H1 (cell line): Measurements from ENCODE around the gene SGSH. TPM values are rescaled to one million over a fixed set of nuclear protein-coding genes. Genes with fewer than 3 reads are reported as not detected.
A peak's percentile ranks its signal among the peaks of the same experiment; 100 is the strongest.

Experiments
- CTCF ChIA-PET: fragments of 300-600 bp; sonication (Branson Sonifier 250); formaldehyde crosslinking; loops from one replicate; lab custom pipeline; 2021; ENCODE audit not compliant: partially characterized antibody; lab: Charles Lee
- POLR2A ChIA-PET: fragments of 300-600 bp; sonication (Branson Sonifier 250); formaldehyde crosslinking; loops from one replicate; lab custom pipeline; 2021; ENCODE audit warnings: inconsistent platforms; ENCODE audit not compliant: partially characterized antibody; lab: Charles Lee
- DNase-seq, 2 experiments: peaks; one replicate each; pipeline versions ENCODE4 v3.0.0 to v3.0.0-alpha.2; 2010 to 2022; ENCODE audit warnings: low spot score in 2 of 2, low read depth in 1 of 2, mixed read lengths in 1 of 2
- FAIRE-seq: peaks from 2 replicates; lab custom pipeline; 2011; peaks lifted over from hg19 to GRCh38; lab: Jason Lieb, UNC
- H2AFZ ChIP-seq: 2 replicates; pipeline ENCODE4 v1.8.1; 2012; ENCODE audit warnings: low read length, inconsistent platforms
- H2AK5ac ChIP-seq: 2 replicates; pipeline ENCODE4 v1.6.1; 2013; ENCODE audit warnings: low read depth, low read length
- H2BK120ac ChIP-seq: replicated peaks from 2 replicates; pipeline ENCODE3; 2013; ENCODE audit warnings: low read depth, low read length, inconsistent platforms
- H2BK12ac ChIP-seq: 2 replicates; pipeline ENCODE4 v1.6.1; 2013; ENCODE audit warnings: low read depth, low read length
- H2BK15ac ChIP-seq: 2 replicates; pipeline ENCODE4 v1.6.1; 2013; ENCODE audit warnings: low read length
- H2BK20ac ChIP-seq: 2 replicates; pipeline ENCODE4 v1.6.1; 2013; ENCODE audit warnings: low read length
- H2BK5ac ChIP-seq: 2 replicates; pipeline ENCODE4 v1.6.1; 2013; ENCODE audit warnings: low read depth, low read length
- H3K14ac ChIP-seq: 2 replicates; pipeline ENCODE4 v1.6.1; 2013; ENCODE audit warnings: inconsistent platforms; ENCODE audit not compliant: insufficient read length
- H3K18ac ChIP-seq: 2 replicates; pipeline ENCODE4 v1.6.1; 2013; ENCODE audit warnings: low read length; ENCODE audit errors: extremely low read depth
- H3K23ac ChIP-seq: 2 replicates; pipeline ENCODE4 v1.6.1; 2013; ENCODE audit warnings: inconsistent platforms; ENCODE audit not compliant: insufficient read length
- H3K23me2 ChIP-seq: 2 replicates; pipeline ENCODE4 v1.6.1; 2013; ENCODE audit warnings: low read depth, low read length
- H3K27ac ChIP-seq: 2 replicates; pipeline ENCODE4 v1.6.1; 2011; ENCODE audit warnings: low read depth, low read length, inconsistent platforms
- H3K27me3 ChIP-seq, 4 experiments: replicated peaks in 1 of 4; 1 replicate in 1 of 4; 2 replicates in 3 of 4; pipeline versions ENCODE4 v1.6.1 to v1.8.1; 2011 to 2013; ENCODE audit warnings: low read length in 3 of 4, mild to moderate bottlenecking in 3 of 4, inconsistent platforms in 2 of 4, mixed read lengths in 2 of 4, moderate library complexity in 1 of 4; ENCODE audit not compliant: control insufficient read depth in 3 of 4, insufficient read depth in 3 of 4; ENCODE audit errors: extremely low read depth in 1 of 4
- H3K36me3 ChIP-seq, 4 experiments: 2 replicates each; pipeline versions ENCODE4 v1.6.1 to v1.8.1; 2011 to 2013; ENCODE audit warnings: mild to moderate bottlenecking in 4 of 4, low read length in 3 of 4, moderate library complexity in 2 of 4, control low read depth in 1 of 4, inconsistent platforms in 1 of 4; ENCODE audit not compliant: insufficient read depth in 4 of 4, control insufficient read depth in 2 of 4
- H3K4ac ChIP-seq: replicated peaks from 2 replicates; pipeline ENCODE3; 2013; ENCODE audit warnings: low read length, low read depth, mixed read lengths, inconsistent platforms; ENCODE audit not compliant: insufficient read length
- H3K4me1 ChIP-seq, 4 experiments: replicated peaks in 1 of 4; 1 replicate in 1 of 4; 2 replicates in 3 of 4; pipeline versions ENCODE4 v1.6.1 to v1.8.1; 2011 to 2013; ENCODE audit warnings: low read length in 3 of 4, inconsistent platforms in 2 of 4, mixed read lengths in 1 of 4; ENCODE audit not compliant: insufficient read depth in 4 of 4, control insufficient read depth in 3 of 4
- H3K4me2 ChIP-seq, 2 experiments: 2 replicates each; pipeline versions ENCODE4 v1.6.1 to v1.8.1; 2011 to 2013; ENCODE audit warnings: low read depth in 2 of 2, low read length in 2 of 2, control low read depth in 1 of 2, inconsistent platforms in 1 of 2, mild to moderate bottlenecking in 1 of 2; ENCODE audit not compliant: insufficient read depth in 1 of 2
- H3K4me3 ChIP-seq, 4 experiments: fragments of 200-600, 300-600 bp in 1 of 4; sonication (generic), shearing (Covaris generic), sonication (Bioruptor Twin) in 1 of 4; 2 replicates each; pipeline versions ENCODE4 v1.5.1 to v1.8.1; 2011 to 2016; ENCODE audit warnings: low read length in 4 of 4, low read depth in 3 of 4, control low read depth in 2 of 4, inconsistent platforms in 2 of 4, mild to moderate bottlenecking in 2 of 4, mixed read lengths in 1 of 4, moderate library complexity in 1 of 4; ENCODE audit not compliant: insufficient read depth in 2 of 4; ENCODE audit errors: extremely low read depth in 1 of 4
- H3K56ac ChIP-seq: replicated peaks from 2 replicates; pipeline ENCODE3; 2013; ENCODE audit warnings: low read depth, mild to moderate bottlenecking, mixed read lengths, low read length, inconsistent platforms; ENCODE audit not compliant: insufficient read length
- H3K79me1 ChIP-seq: 2 replicates; pipeline ENCODE4 v1.6.1; 2013; ENCODE audit warnings: low read depth, low read length, control low read depth
- H3K79me2 ChIP-seq, 2 experiments: 2 replicates each; pipeline versions ENCODE4 v1.6.1 to v1.8.1; 2012 to 2013; ENCODE audit warnings: low read length in 2 of 2, mild to moderate bottlenecking in 2 of 2, inconsistent platforms in 1 of 2; ENCODE audit not compliant: insufficient read depth in 2 of 2, control insufficient read depth in 1 of 2
- H3K9ac ChIP-seq, 4 experiments: replicated peaks in 1 of 4; 1 replicate in 1 of 4; 2 replicates in 3 of 4; pipeline versions ENCODE4 v1.6.1 to v1.8.1; 2011 to 2013; ENCODE audit warnings: low read depth in 3 of 4, low read length in 3 of 4, control low read depth in 2 of 4, mild to moderate bottlenecking in 2 of 4, moderate library complexity in 2 of 4, inconsistent platforms in 1 of 4; ENCODE audit errors: extremely low read depth in 1 of 4
- H3K9me3 ChIP-seq, 2 experiments: 2 replicates each; pipeline versions ENCODE4 v1.6.1 to v1.8.1; 2012 to 2013; ENCODE audit warnings: mild to moderate bottlenecking in 2 of 2, moderate library complexity in 2 of 2, control low read depth in 1 of 2, inconsistent platforms in 1 of 2, low read depth in 1 of 2, low read length in 1 of 2, mixed read lengths in 1 of 2; ENCODE audit not compliant: insufficient read depth in 2 of 2
- H4K20me1 ChIP-seq, 2 experiments: replicated peaks in 1 of 2; 2 replicates each; pipeline versions ENCODE3 to v1.8.1; 2011 to 2013; ENCODE audit warnings: inconsistent platforms in 2 of 2, low read length in 2 of 2, mild to moderate bottlenecking in 1 of 2; ENCODE audit not compliant: insufficient read depth in 2 of 2, control insufficient read depth in 1 of 2
- H4K5ac ChIP-seq: 2 replicates; pipeline ENCODE4 v1.6.1; 2013; ENCODE audit warnings: low read length, low read depth, mixed read lengths, inconsistent platforms; ENCODE audit not compliant: insufficient read length
- H4K8ac ChIP-seq: 2 replicates; pipeline ENCODE4 v1.8.0; 2013; ENCODE audit warnings: mild to moderate bottlenecking, moderate library complexity, low read length, inconsistent platforms; ENCODE audit not compliant: insufficient read depth; ENCODE audit errors: extremely low read depth
- H4K91ac ChIP-seq: replicated peaks from 2 replicates; pipeline ENCODE3; 2013; ENCODE audit warnings: low read length, mixed read lengths, inconsistent platforms; ENCODE audit not compliant: insufficient read length
- CHD2 ChIP-seq: IDR thresholded peaks from 2 replicates; pipeline ENCODE4 v1.6.1; 2012; ENCODE audit warnings: low read length, improper control_type of control experiment
- CREB1 ChIP-seq: IDR thresholded peaks from 2 replicates; pipeline ENCODE4 v1.6.1; 2012; ENCODE audit warnings: inconsistent platforms
- CTBP2 ChIP-seq: IDR thresholded peaks from 2 replicates; pipeline ENCODE4 v1.7.0; 2011; ENCODE audit warnings: borderline replicate concordance, mild to moderate bottlenecking, moderate library complexity, mixed read lengths, low read length; ENCODE audit not compliant: insufficient read depth, insufficient read length
- GABPA ChIP-seq: IDR thresholded peaks from 2 replicates; pipeline ENCODE4 v1.6.1; 2011; ENCODE audit warnings: mild to moderate bottlenecking, low read length, moderate library complexity, borderline replicate concordance; ENCODE audit not compliant: insufficient read depth
- HDAC2 ChIP-seq, 2 experiments: fragments of 300-600 bp in 1 of 2; sonication (generic) in 1 of 2; IDR thresholded peaks; 2 replicates each; pipeline ENCODE4 v1.6.1; 2011 to 2012; ENCODE audit warnings: low read depth in 2 of 2, low read length in 2 of 2, mild to moderate bottlenecking in 2 of 2, moderate library complexity in 2 of 2, borderline replicate concordance in 1 of 2, inconsistent platforms in 1 of 2
- JUN ChIP-seq: IDR thresholded peaks from 2 replicates; pipeline ENCODE4 v1.6.1; 2011; ENCODE audit warnings: low read depth, mild to moderate bottlenecking, improper control_type of control experiment, low read length
- MAFK ChIP-seq: IDR thresholded peaks from 2 replicates; pipeline ENCODE4 v1.6.1; 2012; ENCODE audit warnings: low read depth, mild to moderate bottlenecking, improper control_type of control experiment, low read length
- MAX ChIP-seq: IDR thresholded peaks from 2 replicates; pipeline ENCODE4 v1.6.1; 2012; ENCODE audit warnings: inconsistent platforms
- RAD21 ChIP-seq, 2 experiments: IDR thresholded peaks in 1 of 2; conservative IDR thresholded peaks in 1 of 2; 2 replicates each; pipeline ENCODE4 v1.6.1; 2011; ENCODE audit warnings: low read depth in 2 of 2, low read length in 2 of 2, improper control_type of control experiment in 1 of 2, inconsistent platforms in 1 of 2, mild to moderate bottlenecking in 1 of 2, moderate library complexity in 1 of 2
- SP2 ChIP-seq: IDR thresholded peaks from 2 replicates; pipeline ENCODE4 v1.6.1; 2012; ENCODE audit warnings: mild to moderate bottlenecking, low read length, inconsistent platforms
- WGBS, 2 experiments: shearing (Covaris generic) in 1 of 2; methylation state at CpG; one replicate each; pipeline versions ENCODE4 v1.1.6 to v1.1.7; 2013 to 2015; ENCODE audit warnings: low lambda C conversion rate in 2 of 2, mixed read lengths in 2 of 2, inconsistent platforms in 1 of 2, low coverage in 1 of 2, missing lambda C conversion rate in 1 of 2; ENCODE audit not compliant: insufficient replicate concordance in 2 of 2, insufficient coverage in 1 of 2, insufficient read length in 1 of 2; ENCODE audit errors: extremely low coverage in 1 of 2, missing lambda C conversion rate in 1 of 2; 5-methylcytosine and 5-hydroxymethylcytosine counted together
- polyA plus RNA-seq, 7 experiments: library from polyadenylated mRNA; depleted of rRNA in 3 of 7; stranded (reverse) in 5 of 7; unstranded in 2 of 7; fragments of >200 nt in 5 of 7; fragments of 200-250 nt in 2 of 7; gene quantifications; 1 replicate in 5 of 7; 2 replicates in 1 of 7; 4 replicates in 1 of 7; pipeline versions ENCODE4 v1.2.1 to v1.2.3, GENCODE V29; 2011 to 2013; ENCODE audit warnings: missing spikeins in 2 of 7, mixed read lengths in 2 of 7
- total RNA-seq: library from RNA; stranded (reverse); fragmentation: NEBNext Ultra II Directional; extraction: Animal tissue kit (Norgen Biotek cat#: 25700); gene quantifications from 2 replicates; pipeline ENCODE4 v1.2.1, GENCODE V29; 2021

The SGSH gene
- total and polyA plus RNA-seq, 2 of the 8 experiments (the other 6 are each of a cell fraction or from before 2014, with no cell fraction given), result 18.0 to 19.6 TPM

GRCh38 chr17:80191192-80191591 is 28.9 kb downstream of the SGSH start:
- FAIRE-seq, result no peak
- H3K9me3 ChIP-seq, result no peaks in the 10 kb centered on the region
- H2AFZ ChIP-seq, result no peak overlapping the region
- peak in 1 of 2 experiments; percentile 58 for DNase-seq
- H2BK20ac ChIP-seq, result no peak overlapping the region
- no peak overlapping the region for H2BK120ac ChIP-seq
- peak overlapping the region; percentile 79; the same call in 1 of the 2 replicates for H4K8ac ChIP-seq
- no peak overlapping the region for H2BK12ac ChIP-seq
- no peaks in the 10 kb centered on the region for H3K79me2 ChIP-seq
- H3K4me1 ChIP-seq, result no peaks in the 10 kb centered on the region
- peaks cover 0 to 1% of the 10 kb centered on the region in 2 experiments for H4K20me1 ChIP-seq
- no peaks in the 10 kb centered on the region for H3K36me3 ChIP-seq
- H3K79me1 ChIP-seq, result no peaks in the 10 kb centered on the region
- POLR2A ChIA-PET, result interaction anchor here (0.6 to 2.0 kb wide), 5 partner anchors 10 to 144 kb away, joined by 3 to 9 read pairs (median 6); no protein-coding TSS in a partner anchor
- H3K23ac ChIP-seq, result no peak overlapping the region
- no peak overlapping the region for H3K56ac ChIP-seq
- 78% methylated on average over 20 of the region's 20 CpGs; no CpG with 5 or more reads in 1 of the 2 experiments for WGBS, 2 experiments
- CTCF ChIA-PET, result interaction anchor here (0.7 to 8.0 kb wide), 22 partner anchors 9 to 173 kb away, joined by 3 to 90 read pairs (median 4); no protein-coding TSS in a partner anchor
- no peaks in the 10 kb centered on the region for H3K23me2 ChIP-seq
- H3K4ac ChIP-seq, result no peak overlapping the region
- H3K18ac ChIP-seq, result no peak overlapping the region; the same call in 1 of the 2 replicates
- no peak overlapping the region for H4K5ac ChIP-seq
- H3K14ac ChIP-seq, result no peak overlapping the region
- H4K91ac ChIP-seq, result peak overlapping the region; percentile 9
- H3K4me2 ChIP-seq, result no peak overlapping the region
- no peak overlapping the region for H2AK5ac ChIP-seq
- no peak overlapping the region for H2BK5ac ChIP-seq
- no peak overlapping the region for H3K9ac ChIP-seq
- H3K4me3 ChIP-seq, result no peak overlapping the region
- no peaks in the 10 kb centered on the region; a peak in 1 of 7 replicates for H3K27me3 ChIP-seq
- H2BK15ac ChIP-seq, result no peak overlapping the region
- no peak overlapping the region for H3K27ac ChIP-seq
- no peak for TF ChIP-seq MAX
- TF ChIP-seq MAFK, result no peak
- no peak for TF ChIP-seq CHD2
- 0 out of 2 replicates have a peak, but pooled peaks have one; percentile 68 for TF ChIP-seq GABPA
- no peak for TF ChIP-seq CREB1
- no peak for TF ChIP-seq SP2
- no peak for TF ChIP-seq CTBP2
- TF ChIP-seq JUN, result no peak
- TF ChIP-seq HDAC2 (IDR thresholded peaks at IDR 0.05; ENCODE audit: borderline replicate concordance in 1 of 2, low read depth in 2 of 2, low read length in 2 of 2), result no peak
- peak; percentile 70 to 77 for TF ChIP-seq RAD21 (IDR thresholded peaks at IDR 0.05 in 1 of 2, conservative IDR thresholded peaks at IDR 0.05 in 1 of 2; ENCODE audit: low read depth in 2 of 2, low read length in 2 of 2)
